Fibroblast of skin of left biceps (primary cell): ENCODE results near the gene TNFRSF19.

Source experiments
- DNase-seq, 2 experiments: peaks; one replicate each; pipeline ENCODE4 v3.0.0-alpha.2; 2013; ENCODE audit warnings: low read depth in 2 of 2

TNFRSF19 gene

DNA sequence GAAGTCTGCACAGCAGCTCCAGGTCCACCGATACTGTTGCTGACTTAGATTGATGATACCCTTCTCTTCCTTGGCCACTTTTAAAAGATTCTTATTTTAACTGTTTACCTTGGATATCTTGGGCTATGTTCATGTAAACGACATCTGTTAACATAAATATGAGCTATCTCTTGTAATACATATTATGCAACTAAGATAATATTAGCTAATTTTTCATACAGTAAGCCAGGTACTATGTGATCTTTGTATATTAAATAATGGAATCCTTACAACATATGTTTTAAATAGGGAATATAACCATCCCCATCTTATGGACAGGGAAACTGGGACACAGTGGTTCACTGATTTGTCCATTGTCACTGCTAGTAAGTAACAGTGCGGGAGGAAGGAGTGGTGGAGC is 37.9 kb downstream of the TNFRSF19 start:
- no peak for DNase-seq

DNA sequence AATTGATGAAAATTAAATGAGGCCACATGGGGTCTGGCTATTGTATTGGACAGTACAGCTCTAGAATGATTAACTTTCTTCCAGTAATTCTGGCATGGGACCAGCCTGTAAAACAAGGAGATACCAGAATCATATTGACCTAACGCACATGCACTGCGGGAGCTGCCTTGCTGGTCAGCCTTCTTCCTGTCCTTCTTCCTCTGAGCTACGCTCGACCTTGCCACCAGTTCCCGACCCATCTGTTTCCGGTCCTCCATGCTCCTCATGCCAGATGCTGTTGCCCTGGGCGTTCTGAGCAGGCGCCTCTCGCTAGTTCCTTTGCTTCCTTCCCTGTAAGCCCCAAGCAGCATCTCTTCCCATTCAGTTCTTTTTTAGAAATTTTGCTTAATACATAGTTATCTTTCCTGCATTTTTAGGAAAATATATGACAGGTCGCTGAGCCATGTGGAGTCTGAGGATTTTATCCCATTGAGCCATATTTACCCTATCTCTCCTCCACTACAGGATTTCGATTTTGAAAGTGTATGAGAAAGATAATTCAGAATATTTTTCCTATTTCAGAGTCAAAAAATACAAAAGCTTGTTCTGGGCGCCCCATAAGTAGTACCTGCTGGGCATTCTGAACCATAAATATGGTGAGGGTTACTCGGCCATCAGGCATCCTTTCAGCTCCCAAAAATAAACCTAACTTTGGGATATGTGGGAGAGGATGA is 38.6 kb downstream of the TNFRSF19 start:
- no peak for DNase-seq

DNA sequence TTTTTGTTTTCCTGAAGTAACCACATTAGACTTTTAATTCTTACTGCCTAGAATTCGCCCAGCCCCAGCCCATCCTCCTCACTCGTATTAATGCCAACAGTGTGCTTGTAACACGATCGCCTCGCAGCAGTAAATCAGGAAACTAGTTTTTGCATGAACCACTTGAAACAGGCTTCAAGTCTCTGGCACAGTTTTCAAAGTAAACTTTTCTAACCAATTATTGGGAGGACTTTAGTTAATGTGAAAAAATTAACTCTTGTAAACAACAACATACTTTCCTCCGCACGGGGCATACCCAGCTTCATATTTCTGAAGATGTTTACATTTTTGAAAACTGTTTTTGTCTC is 39.2 kb downstream of the TNFRSF19 start:
- DNase-seq: no peak

DNA sequence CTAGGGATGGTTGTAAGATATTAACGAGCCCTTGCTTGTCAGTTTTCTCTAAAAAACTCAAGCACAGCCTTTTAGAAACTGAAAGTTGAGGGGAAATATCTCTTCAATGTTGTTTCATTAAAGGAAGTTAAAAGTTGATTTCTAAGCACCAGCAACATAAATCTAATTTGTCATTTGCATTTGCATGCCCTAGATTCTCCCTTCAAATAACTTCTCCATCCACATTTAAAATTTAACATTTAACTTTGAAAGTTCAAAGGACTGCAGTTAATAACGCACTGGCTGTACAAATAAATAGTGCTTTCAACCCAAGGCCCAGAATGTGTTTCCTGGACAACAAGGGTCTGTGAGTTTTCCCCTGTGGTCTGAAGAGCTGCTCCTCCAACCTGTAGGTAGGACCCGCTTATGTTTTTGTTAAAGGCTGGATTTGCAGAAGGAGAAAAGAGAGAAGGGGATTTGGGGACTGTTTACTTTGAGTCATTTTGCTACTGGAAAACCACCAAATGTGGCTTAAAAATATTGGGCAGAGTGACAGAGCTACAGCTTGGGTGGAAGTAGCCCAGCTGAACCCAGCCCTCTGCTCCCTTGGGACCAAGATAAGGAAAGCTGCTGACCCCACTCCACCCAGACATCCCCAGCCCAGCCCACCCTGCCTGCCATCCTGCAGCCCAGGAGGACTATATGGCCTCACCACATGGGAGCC is 39.8 kb downstream of the TNFRSF19 start:
- no peak for DNase-seq

- DNase-seq: no peak
Measured at GRCh38 chr13:23610966-23611491, 40.8 kb downstream of the TNFRSF19 start.

GRCh38 chr13:23612182-23612581 is 42.0 kb downstream of the TNFRSF19 start:
- no peak for DNase-seq

DNA sequence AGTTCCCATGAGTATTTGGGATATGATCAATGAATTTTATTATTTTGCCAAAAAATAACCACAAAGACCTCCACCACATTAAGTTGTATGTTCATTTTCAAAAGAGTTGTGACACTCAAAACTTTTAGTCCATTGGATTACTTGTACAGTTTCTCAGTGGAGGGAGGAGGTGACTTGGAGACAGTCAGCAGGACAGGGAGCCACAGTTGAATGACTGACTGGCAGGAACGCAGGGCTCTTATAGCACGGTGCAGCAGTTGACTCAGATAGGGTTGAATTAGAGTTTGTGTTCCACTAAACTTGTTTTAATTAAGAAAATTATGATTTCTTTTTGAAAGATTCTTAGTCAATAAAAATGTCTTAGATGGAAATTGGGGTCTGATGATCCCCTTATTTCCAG is 42.5 kb downstream of the TNFRSF19 start:
- no peak for DNase-seq

DNA sequence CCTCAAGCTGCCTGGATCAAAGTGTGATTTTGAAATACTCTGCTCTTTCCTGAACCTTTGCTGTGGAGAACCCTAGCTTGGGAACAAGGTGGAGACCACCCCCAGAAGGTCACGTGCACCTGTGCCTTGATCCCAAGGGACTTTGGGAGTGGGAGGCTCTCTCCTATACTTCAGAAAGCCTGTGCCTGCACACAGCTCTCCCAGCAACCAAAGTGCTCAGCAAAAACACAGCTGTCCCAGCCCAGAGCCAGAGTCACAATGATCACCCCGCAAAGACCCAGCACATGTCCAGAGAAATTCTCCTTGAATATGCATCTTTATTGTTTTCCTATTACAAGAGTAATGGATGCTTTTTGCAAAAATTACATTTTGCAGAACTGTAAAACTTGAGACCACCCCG is 43.4 kb downstream of the TNFRSF19 start:
- no peak for DNase-seq

- DNase-seq: no peak
Measured at GRCh38 chr13:23615395-23616081, 45.3 kb downstream of the TNFRSF19 start.

- no peak for DNase-seq
Measured at GRCh38 chr13:23616228-23616627, 46.0 kb downstream of the TNFRSF19 start.

DNA sequence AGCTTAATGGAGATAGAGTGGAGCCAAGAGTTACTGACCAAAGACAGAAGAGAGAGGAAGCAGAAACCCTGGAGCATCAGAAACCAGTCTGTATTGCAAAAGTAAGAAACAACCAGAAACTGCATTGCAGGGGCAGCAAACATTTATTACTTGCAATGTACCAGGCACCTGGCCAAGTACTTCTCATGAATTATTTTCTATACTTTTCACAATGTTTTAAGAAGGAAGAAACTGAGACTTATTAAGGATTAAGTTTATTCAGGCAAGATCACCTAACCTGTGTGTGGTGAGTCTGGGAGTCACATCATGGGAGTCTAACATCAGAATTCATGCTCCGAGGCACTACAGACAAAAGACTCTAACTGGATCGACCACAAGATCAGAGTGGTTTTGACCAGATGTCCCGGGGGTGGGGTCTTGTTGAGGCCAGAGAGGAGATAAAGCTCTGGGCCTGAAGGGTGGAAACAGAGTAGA is 47.4 kb downstream of the TNFRSF19 start:
- DNase-seq: no peak

DNA sequence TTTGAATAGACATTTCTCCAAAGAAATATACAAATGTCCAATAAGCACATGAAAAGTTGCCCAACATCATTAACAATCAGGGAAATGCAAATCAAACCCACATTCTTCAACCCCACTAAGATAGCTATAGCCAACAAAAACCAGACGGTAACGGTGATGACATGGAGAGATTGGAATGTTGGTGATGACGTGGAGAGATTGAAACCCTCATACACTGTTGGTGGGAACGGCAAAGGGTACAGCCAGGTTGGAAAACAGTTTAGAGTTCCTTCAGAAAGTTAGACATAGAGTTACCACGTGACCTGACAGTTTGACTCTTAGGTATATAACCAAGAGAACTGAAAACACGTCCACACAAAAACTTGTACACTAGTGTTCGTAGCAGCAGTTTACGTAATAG is 48.1 kb downstream of the TNFRSF19 start:
- DNase-seq: peak; percentile 95

DNA sequence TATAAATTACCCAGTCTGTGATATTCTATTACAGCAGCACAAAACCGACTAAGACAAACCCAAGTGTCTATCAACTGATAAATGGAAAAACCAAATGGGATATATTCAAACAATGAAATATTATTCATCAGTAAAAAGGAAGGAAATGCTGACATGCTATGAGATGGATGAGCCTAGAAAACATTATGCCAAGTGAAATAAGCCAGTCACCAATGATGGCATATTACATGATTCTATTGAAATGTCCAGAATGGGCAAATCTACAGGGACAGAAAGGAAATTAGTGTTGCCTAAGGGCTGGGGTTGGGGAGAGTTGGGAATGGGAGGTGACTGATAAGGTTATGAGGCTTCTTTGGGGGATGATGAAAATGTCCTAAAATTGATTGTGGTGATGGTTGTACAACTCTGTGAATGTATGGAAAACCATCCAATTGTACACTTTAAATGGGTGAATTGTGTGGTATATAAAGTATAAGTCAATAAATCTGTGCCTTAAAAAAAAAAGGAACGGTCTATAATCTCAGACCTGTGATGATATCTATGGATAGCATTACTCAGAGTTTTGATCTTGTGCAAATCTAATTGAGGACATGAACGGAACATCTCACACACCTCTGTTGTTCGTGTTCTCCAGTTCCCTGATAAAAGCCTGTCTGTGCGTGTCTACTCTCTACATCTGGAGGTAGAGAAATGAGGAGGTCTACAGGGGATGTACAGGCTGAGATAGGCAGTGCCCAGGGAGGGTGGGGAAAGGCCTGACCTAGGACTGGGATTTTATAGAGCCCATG is 49.0 kb downstream of the TNFRSF19 start:
- DNase-seq: no peak

DNA sequence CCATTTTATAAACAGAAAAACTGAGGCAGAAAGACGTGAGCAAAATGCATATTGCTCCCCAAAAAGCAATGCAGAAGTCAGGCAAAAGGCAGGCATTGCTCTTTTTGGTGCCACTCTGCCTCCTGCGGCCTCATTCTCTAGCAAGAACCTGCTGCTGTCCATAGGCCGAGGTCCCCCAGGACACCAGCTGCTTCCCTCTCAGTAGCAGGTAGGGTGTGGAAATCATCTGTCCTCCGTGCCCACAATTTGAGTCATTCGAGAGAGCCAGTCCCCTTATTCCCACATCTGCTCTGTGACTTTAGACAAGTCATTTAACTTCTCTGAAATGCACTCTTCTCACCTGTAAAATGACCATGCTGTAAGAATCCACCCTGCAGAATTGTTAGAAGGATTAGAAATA is 50.0 kb downstream of the TNFRSF19 start:
- no peak for DNase-seq

DNA sequence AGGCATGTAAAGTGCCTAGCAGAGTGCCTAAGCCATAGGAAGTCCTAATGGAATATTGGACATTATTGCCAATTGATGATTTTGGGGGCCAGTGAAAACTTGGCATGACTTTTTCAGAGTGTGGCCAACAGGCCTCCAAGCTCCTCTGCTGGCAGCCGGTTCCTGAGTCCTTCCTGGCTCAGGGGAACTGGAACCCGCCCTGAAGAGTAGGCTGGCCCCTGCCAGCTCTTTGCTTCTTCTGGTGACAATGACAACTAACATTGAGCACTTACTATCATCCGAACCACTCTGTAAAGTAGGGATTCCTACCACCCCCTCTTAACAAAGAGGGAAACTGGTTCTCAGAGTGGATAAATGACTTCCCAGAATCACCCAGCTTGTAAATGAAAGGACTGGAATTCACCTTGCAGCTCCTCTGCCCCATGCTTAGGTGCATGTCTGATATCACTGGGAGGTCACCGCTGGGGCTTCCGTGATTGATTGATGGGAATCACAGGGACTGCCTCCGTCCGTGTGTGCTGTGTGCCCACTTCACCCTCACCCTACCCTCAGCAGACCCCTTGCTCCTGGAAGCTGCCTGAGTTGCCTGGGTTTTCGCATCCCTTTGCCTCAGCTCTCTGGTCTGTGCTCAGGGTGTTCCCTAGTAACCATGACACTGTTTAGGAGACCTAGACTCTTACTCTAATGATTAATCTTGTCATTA is 50.6 kb downstream of the TNFRSF19 start:
- no peak for DNase-seq

DNA sequence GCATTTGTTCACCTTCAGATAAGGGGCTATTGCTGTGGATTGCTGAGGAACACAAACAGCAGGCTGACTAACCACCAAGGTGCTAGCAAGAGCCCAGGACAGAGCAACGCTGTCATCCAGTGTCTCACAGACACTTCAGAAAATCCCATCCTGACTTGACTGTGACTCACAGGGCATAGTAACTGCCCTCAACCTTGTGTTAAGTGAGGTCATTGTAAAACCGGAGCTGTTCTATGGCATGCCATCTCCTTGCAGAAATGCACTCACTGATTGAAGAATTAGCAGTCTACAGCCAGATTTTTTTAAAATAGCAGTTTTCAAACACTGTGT is 51.1 kb downstream of the TNFRSF19 start:
- no peak for DNase-seq

GRCh38 chr13:23622985-23623384 is 52.8 kb downstream of the TNFRSF19 start:
- no peak for DNase-seq

- no peak for DNase-seq
Measured at GRCh38 chr13:23623394-23623793, 53.2 kb downstream of the TNFRSF19 start.

GRCh38 chr13:23626700-23627099 is 56.5 kb downstream of the TNFRSF19 start:
- DNase-seq: no peak

- no peak for DNase-seq
Measured at GRCh38 chr13:23627410-23627809, 57.2 kb downstream of the TNFRSF19 start.

- no peak for DNase-seq
Measured at GRCh38 chr13:23628250-23628649, 58.0 kb downstream of the TNFRSF19 start.
